Measurements from ENCODE around the gene LRRTM4.
"Not testable (repeated sequence)": the region's sequence is repeated elsewhere in the genome, so short reads cannot be mapped to it uniquely, and the experiment has no call there.

LRRTM4 gene

DNA sequence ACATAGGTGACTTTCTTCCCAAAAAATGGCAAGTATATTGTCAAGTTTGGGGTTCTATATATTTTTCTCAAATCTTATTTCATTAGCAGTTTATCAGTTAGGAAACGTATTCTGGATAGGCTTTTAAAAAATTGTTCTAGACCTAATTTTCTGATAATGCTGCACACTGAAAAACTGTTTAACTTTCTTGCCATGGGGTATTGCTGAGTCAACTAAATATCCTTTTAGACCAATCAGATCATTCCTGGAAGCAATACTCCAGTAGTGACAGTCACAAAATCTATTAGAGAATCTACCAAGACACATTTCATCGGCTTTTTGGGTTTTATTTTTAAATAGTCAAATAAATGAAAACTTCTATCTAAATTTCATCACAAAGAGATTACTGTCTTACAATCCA lies 440.6 kb downstream of the LRRTM4 start:
- DNase-seq (ENCODE audit: low read depth) = no peak

DNA sequence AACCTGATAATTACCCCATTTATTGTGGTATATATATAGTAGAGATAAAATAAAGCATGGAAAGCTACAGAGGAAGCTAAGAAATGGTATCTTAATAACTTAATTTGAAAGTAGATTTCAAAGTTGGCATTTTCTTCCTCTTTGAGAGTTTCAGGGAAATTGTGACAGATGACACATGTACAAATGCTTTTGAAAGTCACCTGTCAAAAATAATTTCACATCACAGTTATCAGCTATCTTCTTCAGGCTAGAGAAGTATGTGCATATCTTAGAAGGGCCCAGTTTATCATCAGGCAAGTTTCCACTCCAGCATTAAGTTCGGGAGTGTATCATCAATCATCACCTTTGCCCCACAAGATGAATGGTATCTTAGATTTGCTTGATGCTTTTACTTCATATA lies 457.9 kb downstream of the LRRTM4 start:
- DNase-seq (ENCODE audit: low read depth) = no peak

DNA sequence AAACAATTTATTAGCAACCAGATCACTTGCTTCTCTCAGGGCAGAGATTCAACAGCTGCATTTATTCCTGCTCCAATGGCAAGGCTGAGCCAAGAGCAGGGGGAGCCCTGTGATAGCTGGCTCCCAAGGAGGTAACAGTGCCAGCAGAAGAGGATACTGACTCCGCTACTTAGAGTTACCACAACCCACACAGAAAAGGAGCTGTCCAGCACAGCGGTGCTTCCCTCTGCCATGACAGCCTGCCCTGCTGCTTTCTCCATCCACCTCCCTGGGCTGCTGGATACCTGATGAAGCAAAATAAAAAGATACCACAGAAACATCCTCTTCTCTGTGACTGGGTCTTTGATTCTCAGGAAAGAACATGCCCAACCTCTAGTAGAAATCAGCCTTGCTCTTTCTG lies 467.2 kb downstream of the LRRTM4 start:
- DNase-seq (ENCODE audit: low read depth) = no peak

DNA sequence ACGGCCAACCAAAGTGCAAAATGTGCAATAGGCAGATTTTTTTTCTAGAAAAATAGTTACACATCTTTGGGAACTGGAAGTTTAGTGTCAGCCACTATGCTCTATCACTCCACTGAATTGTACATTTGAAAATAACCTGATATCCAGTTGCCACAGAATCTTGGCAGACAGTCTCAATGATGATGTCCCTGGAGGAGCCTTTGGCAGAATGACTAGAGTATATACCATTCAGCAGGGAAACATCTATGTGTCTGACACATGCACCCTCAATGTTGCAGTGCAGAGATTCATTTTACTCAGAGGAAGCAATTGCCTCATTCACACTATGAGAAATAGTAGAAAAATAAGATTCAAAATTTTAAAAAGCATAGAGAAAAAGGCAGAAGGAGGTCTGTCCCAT lies 475.8 kb downstream of the LRRTM4 start:
- no peak for DNase-seq (ENCODE audit: low read depth)

DNA sequence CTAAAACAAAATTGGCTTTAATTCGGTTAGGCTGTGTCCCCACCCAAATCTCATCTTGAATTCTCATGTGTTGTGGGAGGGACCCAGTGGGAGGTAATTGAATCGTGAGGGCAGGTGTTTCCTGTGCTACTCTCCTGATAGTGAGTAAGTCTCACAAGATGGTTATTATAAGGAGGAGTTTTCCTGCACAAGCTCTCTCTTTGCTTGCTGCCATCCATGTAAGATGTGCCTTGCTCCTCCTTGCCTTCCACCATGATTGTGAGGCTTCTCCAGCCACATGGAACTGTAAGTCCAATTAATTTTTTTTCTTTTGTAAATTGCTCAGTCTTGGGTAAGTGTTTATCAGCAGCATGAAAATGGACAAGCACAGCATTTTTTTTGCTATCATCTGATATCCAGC lies 476.7 kb downstream of the LRRTM4 start:
- not testable (repeated sequence) for DNase-seq (ENCODE audit: low read depth)

DNA sequence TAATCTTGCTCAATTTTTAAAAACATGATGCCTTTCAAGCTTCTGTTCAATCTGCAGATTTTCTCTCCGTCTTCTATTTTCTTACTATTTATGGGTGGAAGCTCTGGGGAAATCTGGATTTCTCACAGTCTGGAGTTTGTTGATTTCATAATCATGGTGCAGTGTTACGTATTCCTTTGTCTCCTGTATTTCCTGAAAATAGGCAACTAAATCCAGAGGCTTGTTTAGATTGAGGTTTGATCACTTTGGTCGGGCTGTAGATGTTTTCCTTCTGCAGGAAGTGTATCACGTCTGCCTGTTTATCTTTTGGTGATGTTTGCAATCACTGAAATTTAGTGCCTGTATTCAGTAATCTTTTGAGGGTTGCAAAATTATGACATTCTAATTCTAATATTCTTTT lies 487.7 kb downstream of the LRRTM4 start:
- DNase-seq (ENCODE audit: low read depth) = no peak

DNA sequence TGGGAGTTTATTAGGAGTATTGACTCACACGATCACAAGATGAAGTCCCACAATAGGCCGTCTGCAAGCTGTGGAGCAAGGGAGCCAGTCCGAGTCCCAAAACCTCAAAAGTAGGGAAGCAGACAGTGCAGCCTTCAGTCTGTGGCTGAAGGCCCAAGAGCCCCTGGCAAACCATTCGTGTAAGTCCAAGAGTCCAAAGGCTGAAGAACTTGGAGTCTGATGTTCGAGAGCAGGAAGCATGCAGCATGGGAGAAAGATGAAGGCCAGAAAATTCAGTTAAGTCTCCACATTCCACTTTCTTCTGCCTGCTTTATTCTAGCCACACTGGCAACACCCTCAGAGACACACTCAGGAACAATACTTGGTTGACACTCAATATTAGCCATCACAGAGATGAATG lies 492.9 kb downstream of the LRRTM4 start:
- not testable (repeated sequence) for DNase-seq (ENCODE audit: low read depth)

DNA sequence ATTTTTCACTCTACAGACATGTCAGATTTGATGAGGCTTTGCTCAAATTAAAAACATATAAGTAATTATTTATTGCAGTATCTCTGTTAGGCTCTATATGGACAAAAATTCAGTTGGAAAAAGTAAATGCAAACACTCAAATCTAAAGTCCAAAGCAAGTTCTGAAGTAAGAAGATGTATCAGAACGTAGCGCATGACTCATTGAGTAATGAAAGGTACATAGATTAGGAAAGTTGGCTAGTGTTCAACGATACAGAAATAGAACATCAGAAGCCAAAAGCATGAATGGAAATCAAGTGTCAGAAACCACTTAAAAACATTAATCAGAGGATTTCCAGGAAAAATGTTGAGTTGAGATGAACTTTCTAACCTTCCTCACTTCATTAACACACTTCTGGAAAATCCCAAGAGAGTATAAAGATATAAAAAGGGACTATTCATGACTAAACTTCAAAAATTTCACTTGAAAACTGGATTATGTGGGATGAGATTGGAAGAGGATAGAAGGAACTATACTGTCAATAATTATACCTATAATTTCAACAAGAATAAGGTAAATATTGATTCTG lies 494.1 kb downstream of the LRRTM4 start:
- no peak for DNase-seq (ENCODE audit: low read depth)

DNA sequence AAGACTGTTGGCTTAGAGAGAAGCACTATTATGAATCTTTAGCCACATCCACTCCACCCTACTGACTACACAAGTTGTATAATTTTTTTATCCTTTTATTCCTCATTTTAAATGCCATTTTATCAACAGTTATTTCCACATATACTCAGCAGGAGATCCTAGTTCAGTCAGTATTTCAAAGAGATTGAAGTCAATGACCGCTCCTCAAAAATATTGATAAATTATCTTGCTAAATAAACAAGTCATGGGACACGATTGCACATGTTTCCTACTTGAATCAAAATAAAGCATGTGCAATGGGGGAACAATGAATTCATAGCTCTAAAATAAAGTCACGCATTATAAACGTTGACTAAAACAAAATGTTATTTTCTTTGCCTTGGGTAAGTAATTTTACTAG lies 496.5 kb downstream of the LRRTM4 start:
- DNase-seq (ENCODE audit: low read depth) = no peak

DNA sequence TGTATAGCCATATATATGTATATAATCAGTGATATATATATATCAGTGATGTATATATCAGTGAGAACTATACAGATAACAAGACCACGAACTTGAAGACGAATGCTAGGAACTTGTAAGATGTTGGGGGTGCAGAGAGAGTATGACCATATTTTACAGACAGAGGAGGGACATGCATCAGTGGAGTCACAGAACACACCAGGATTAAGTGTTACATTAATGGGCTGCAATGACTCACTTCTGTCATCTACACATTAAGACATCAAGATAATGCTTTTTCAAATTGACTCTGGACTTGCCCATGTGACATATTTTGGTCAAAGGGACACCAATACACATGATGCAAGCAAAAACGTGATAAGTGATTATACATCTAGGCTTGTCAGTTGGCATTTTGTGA lies 501.0 kb downstream of the LRRTM4 start:
- DNase-seq (ENCODE audit: low read depth) = no peak

DNA sequence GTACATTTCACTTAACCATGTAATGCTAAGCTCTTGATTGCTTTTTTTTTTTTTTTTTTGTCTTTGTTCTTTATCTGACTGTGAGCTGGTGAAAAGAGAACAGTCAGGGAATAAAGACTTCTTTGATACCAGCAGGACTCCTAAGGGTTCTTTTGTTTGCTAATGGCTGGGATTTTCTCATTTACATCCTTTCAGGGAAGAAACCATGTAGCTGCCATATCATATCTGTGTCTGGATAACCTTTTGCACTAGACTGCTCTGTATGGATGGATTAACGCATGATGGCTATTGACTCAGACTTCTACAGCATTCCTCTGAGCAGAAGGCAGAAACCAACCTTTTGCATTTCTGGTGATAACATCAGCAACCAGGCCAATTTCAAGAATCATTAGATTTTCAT lies 504.0 kb downstream of the LRRTM4 start:
- DNase-seq (ENCODE audit: low read depth) = no peak

DNA sequence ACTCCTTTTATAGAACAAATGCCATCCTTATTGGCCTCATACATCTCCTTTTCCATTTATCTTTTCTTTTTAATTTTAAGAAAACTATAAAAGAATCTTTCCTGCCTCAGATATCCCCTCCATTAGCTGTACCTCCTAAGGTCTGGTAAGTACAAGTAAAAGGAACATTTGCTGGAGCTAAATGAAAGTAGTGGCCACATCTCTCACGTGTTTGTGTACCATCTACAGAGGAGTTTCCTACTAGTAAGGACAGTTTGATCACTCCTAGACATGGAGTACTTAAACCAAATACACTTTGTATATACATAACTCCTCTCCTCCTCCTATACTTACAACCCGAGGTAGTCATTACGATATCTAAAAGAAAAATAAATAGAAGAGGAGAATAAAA lies 504.8 kb downstream of the LRRTM4 start:
- DNase-seq (ENCODE audit: low read depth) = no peak

DNA sequence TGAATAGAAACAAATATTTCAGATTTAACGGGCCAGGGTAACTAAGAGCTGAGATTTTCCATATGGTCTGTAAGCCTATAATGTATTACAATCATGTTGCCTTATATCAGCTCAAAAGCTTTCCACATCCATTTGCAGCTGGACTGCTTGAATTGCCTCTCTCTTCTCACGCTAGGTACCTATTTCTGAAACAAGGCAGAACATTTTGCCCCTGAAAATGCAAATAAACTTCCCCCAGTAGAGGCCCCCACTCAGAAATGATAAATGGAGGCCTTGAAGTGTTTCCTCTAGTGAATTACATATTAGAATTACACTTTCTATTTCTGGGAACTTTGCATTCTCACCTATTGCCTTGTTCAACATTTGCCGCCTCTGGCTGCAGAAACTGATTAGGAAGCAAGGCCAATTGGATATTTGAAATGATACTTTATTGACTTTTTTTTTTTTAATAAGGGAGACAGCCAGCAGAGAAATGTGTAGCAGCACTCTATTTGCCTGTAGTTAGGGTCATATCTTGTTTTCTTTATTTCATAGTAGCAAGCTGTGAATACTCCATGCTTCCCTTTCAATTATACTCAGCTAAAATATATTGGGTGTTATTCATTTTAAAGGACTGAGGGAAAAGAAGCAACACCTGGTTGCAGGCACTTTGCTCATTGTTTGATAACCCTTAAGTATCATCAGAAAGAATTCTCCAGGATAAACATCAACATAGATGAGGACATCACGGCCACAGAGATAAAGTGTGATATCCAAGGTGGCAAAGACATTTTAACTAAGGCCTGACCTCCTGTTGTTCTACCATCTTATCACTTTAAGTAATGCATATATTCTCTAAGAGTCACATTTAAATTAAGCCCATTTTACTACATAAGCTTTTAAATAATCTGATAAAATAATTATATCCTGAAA lies 505.5 kb downstream of the LRRTM4 start:
- no peak for DNase-seq (ENCODE audit: low read depth)

DNA sequence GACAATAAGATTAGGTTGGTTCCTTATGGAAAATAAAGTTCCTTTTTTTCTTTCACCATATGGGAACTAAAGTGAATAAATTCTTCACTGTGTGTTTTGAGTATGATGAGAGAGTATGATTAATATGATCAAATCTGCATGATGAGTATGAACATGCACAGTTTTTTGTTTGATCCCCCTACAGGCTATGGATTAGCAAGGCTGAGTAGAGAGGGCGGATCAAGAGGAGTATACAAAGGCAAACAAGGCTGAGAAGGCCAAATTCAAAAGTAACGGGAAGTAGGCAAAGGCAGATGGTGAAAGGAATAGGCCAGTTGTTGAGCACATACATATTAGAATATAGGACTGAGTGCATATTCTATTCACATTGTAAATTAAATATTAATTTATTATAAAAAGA lies 508.2 kb downstream of the LRRTM4 start:
- no peak for DNase-seq (ENCODE audit: low read depth)

DNA sequence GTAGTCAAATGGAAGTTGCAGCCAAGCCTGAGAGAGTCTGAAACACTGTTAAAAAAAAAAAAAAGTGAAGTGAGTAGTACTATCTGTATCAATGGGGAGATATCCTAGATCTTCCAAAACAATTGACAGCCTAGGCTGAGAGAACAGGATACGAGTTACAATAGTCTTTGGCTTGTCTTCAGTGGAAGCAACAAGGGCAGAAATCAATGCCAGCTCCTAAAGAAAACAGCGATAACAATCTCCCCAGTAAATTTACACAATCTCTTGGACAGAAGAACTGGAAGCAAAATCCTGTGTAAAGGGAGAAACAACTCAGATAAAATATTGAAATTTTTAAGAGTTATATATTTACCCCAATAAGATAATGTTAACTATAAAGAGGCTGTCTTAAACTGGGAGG lies 508.7 kb downstream of the LRRTM4 start:
- DNase-seq (ENCODE audit: low read depth) = no peak

DNA sequence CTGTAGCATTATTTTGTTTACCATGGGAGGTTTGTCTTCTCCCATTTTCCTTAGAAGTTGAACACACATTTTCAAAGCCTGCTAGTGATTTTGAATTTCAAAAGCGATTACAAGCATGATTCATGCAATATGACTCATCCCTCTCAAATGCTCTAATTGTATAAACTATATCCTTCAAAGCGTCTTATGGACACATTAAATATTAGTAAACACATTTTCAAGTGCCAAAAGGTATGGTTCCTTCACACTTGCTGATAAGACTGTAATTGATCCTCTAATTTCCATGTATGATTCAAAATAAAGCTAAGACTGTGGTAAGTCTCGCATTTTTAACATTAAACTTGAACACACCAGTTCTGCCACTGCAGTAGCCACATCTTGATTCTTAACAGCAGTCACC lies 512.9 kb downstream of the LRRTM4 start:
- no peak for DNase-seq (ENCODE audit: low read depth)

DNA sequence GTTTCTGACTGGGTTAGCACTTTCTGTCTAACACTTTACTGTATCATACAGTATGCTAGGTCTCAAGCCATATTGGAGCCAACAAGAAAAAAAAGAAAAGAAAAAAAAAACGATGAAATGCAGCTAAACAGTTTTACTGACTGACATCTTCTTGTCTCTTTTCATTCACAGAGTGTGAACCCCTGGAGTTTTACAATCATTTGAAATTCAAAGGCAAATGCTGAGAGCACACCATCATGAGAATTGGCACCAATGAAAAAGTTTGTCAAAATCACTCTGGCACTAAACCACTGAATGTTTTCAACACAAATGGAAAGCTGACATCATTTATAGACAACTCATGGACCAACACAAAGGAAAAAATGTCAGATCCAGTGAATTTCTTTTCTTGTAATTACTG lies 513.3 kb downstream of the LRRTM4 start:
- no peak for DNase-seq (ENCODE audit: low read depth)

DNA sequence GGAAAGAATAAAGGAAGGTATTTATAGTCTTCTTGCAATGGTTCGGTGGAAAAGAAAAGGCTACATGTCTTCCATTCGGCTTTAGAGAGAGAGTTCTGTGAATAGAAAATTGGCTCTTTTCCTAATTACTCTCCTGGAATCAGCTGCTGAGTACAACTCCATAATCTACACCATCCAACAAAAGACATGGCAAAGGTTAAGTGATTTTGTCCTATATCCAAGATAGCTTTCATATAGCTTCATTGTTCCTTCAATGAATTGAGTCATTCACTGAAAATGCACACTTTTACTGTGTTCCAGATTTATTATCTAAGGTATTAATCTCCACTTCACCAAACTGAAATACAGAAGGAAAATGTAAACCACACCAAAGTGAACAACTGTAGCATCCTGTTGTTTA lies 514.5 kb downstream of the LRRTM4 start:
- DNase-seq (ENCODE audit: low read depth) = no peak

DNA sequence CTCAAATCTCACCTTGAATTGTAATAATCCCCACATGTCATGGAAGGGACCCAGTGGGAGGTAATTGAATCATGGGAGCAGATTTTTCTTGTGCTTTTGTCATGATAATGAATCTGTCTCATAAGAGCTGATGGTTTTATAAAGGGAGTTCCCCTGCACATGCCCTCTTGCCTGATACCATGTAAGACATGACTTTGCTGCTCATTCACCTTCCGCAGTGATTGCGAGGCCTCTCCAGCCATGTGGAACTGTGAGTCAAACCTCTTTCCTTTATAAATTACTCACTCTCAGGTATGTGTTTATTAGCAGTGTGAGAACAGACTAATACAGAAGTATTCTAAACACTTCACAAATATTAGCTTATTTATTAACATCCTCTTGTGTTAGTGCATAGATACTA lies 516.7 kb downstream of the LRRTM4 start:
- DNase-seq (ENCODE audit: low read depth) = no peak

DNA sequence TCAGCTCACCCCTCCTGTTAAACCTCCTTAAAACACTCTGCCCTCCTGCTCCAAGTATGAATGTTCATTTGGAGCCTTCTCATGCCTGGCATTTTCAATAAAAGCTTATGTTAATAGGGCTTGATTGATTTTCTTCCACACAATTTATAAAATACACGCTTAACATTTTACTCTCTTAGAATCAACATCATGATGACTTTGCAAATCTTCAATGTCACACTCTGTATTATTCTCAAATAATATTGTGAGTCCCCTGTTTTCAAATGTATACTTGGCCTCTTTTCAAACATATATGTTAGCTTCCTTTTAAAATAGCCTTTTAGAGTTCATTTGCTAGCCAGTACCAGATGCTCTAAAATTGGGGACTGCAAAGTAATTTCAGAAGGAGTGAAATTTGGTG lies 520.3 kb downstream of the LRRTM4 start:
- no peak for DNase-seq (ENCODE audit: low read depth)

DNA sequence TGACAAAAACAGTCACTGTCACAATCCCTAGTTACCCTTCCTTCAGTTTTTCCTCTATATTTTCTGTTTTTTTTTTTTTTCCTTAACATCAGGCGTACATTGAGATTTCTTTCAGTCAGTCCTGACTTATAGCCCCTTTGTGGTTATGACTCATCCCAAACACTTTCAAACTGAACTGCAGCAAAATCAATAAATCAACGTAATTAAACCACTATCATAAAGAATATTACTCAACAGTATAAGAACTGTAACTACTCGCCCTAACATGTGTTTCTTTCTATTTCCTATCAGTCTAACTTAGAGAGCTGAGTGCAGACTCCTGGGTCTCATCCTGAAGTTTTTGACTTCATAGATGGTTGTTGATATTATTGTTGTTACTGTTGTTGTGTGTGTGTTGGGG lies 523.5 kb downstream of the LRRTM4 start:
- DNase-seq (ENCODE audit: low read depth) = no peak

DNA sequence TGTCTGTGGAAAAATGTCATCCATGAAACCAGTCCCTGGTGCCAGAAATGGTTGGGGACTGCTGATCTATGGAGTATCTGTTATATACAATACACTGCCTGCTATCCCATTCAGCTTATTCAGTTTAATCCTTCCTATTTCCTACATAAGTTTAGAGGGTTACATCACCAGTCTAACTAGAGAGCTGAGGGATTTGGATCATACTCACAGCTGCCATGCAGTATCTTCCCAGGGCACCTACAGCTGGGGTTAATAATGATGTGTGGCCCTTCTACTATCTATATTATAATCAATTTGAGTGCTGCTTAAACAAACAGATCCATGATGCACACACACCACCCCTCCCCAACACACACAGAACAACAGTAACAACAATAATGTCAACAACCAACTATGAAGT lies 524.0 kb downstream of the LRRTM4 start:
- no peak for DNase-seq (ENCODE audit: low read depth)

DNA sequence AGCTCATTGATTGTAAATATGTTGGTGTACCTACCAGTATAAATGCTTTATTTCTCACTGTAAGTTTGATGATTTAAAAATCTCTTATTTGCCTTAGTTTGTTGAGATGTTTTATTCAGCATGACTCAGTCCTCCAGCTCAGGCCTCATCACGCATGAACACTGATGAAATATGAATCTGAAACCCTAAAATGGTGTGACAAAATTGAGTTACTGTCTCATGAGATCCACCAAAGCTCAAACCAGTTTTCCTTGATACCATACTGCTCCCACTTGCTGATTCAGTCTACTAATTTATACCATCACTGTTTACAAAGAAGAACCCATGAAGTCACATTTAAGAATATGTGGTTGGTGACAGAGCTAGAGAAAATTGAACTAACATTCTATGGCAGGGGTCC lies 524.9 kb downstream of the LRRTM4 start:
- DNase-seq (ENCODE audit: low read depth) = no peak
